Peyer's patch (tissue), 4 donors: ENCODE measurements around the gene C19orf47. TPM values are rescaled to one million over a fixed set of nuclear protein-coding genes. Genes with fewer than 3 reads are reported as not detected.

Source experiments
- DNase-seq, 3 donors: peaks; one replicate each; pipeline ENCODE4 v3.0.0-alpha.2; 2017 to 2019
- H3K27ac ChIP-seq, 4 donors: fragments of 200-600 bp; sonication (generic); one replicate each; pipeline ENCODE4 v1.5.1; 2016 to 2019
- H3K27me3 ChIP-seq, 2 donors: fragments of 200-600 bp; sonication (generic); one replicate each; pipeline ENCODE4 v1.5.1; 2019
- H3K36me3 ChIP-seq, 3 donors: fragments of 200-600 bp; sonication (generic); one replicate each; pipeline ENCODE4 v1.5.1; 2016 to 2019
- H3K4me1 ChIP-seq, 4 donors: fragments of 200-600 bp; sonication (generic); one replicate each; pipeline ENCODE4 v1.5.1; 2016 to 2019
- H3K4me3 ChIP-seq, 4 donors: fragments of 200-600 bp; sonication (generic); 1 replicate in 3 of 4; 2 replicates in 1 of 4; pipeline ENCODE4 v1.5.1; 2016 to 2019; ENCODE audit warnings: mild to moderate bottlenecking in 1 of 4
- H3K9me3 ChIP-seq, 4 donors: fragments of 200-600 bp; sonication (generic); one replicate each; pipeline ENCODE4 v1.5.1; 2016 to 2019; ENCODE audit warnings: mild to moderate bottlenecking in 1 of 4
- CTCF ChIP-seq, 6 experiments: fragments of 450-650 bp in 4 of 6; fragments of 200-600 bp in 2 of 6; sonication (generic) in 1 of 6; IDR thresholded peaks; one replicate each; pipeline ENCODE4 v1.5.1; 2017 to 2019; ENCODE audit warnings: antibody characterized with exemption in 6 of 6, mild to moderate bottlenecking in 3 of 6, moderate library complexity in 1 of 6
- POLR2A ChIP-seq, 2 donors: fragments of 450-650 bp; IDR thresholded peaks; one replicate each; pipeline ENCODE4 v1.5.1; 2017; ENCODE audit warnings: antibody characterized with exemption in 2 of 2, mild to moderate bottlenecking in 2 of 2, moderate library complexity in 2 of 2
- total RNA-seq, 4 donors: library from RNA; depleted of rRNA; stranded (reverse); fragments of >200 nt; gene quantifications; one replicate each; pipeline ENCODE4 v1.1.0, GENCODE V29; 2016

Gene C19orf47, protein sequence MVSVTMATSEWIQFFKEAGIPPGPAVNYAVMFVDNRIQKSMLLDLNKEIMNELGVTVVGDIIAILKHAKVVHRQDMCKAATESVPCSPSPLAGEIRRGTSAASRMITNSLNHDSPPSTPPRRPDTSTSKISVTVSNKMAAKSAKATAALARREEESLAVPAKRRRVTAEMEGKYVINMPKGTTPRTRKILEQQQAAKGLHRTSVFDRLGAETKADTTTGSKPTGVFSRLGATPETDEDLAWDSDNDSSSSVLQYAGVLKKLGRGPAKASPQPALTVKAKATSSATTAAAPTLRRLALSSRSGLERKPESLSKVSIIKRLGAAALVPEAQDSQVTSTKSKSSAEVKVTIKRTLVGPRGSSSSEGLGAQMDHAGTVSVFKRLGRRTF
- total RNA-seq = 10 to 100 TPM in 2 of 4 donors, 1 to 10 TPM in 2; 5.8 to 11.3 (median 9.9) TPM

GRCh38 chr19:40348125-40348913 is at the start of gene C19orf47, which contains the start of gene PLD3:
C19orf47 (minus strand) TSS chr19:40348397; CDS start chr19:40341857, 6,540 bp downstream.
PLD3 (plus strand) TSS chr19:40348695; CDS start chr19:40366484, 17,789 bp downstream.
- TF ChIP-seq CTCF (IDR thresholded peaks at IDR 0.05) (peak in 3 of 6 experiments; percentile 10 to 34 (median 33)), POLR2A (IDR thresholded peaks at IDR 0.05) (peak; percentile 66 to 81)
- Histone ChIP-seq H3K36me3 (no peaks in the 10 kb centered on the region), H3K27me3 (no peaks in the 10 kb centered on the region), H3K9me3 (no peaks in the 10 kb centered on the region), H3K27ac (peak within 1 kb of the TSS; percentile 73 to 83 (median 80)), H3K4me3 (peak within 1 kb of the TSS; percentile 74 to 86 (median 82)), H3K4me1 (peaks cover 0 to 19% (median 8%) of the 10 kb centered on the region in 4 donors)
- peak; percentile 99 to 100 (median 100) for DNase-seq

GRCh38 chr19:40397568-40397906 is 49.3 kb upstream of the C19orf47 start:
- no peak for DNase-seq
- no peaks in the 10 kb centered on the region for H3K27me3 ChIP-seq
- peaks cover 0 to 5% (median 0%) of the 10 kb centered on the region in 4 donors for H3K4me1 ChIP-seq
- H3K36me3 ChIP-seq = no peaks in the 10 kb centered on the region
- no peak for TF ChIP-seq CTCF (IDR thresholded peaks at IDR 0.05)
- TF ChIP-seq POLR2A (IDR thresholded peaks at IDR 0.05) = no peak
- no peak overlapping the region for H3K4me3 ChIP-seq
- no peaks in the 10 kb centered on the region for H3K9me3 ChIP-seq
- no peak overlapping the region for H3K27ac ChIP-seq

DNA sequence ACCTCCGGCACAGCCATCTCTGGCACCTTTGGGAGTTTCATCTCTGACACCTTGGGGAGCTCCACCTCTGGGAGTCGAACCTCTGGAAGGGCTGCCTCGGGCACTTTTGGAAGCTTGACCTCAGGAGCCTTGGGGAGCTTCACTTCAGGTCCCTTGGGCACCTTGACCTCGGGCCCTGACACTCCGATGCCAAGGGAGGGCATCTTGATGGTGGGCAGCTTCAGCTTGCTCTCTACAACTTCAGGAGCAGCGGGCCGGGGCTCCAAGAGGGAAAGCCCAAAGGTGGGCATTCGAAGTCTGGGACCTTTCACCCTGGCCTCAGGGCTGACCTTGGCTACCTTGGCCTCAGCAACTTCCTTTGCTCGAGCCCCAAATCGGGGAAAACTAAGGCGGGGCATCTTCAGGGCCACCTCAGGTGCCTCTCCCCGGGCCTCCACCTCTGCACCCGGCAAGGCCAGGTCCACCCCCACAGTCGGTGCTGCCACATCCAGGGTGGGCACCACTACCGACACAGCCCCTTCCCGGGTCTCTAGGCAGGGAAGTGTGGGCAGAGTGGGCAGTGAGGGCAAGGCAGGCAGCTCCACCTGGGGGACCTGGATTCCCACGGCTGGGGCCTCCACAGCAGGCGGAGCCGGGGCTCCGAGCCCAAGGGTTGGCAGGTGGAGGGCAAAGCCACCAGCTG is 48.8 kb upstream of the C19orf47 start:
- no peak overlapping the region for H3K4me3 ChIP-seq
- no peak for DNase-seq
- H3K36me3 ChIP-seq = no peaks in the 10 kb centered on the region
- H3K27me3 ChIP-seq = no peaks in the 10 kb centered on the region
- H3K4me1 ChIP-seq = peaks cover 0 to 5% (median 0%) of the 10 kb centered on the region in 4 donors
- H3K27ac ChIP-seq = no peak overlapping the region
- H3K9me3 ChIP-seq = no peaks in the 10 kb centered on the region
- no peak for TF ChIP-seq POLR2A (IDR thresholded peaks at IDR 0.05)

- H3K4me1 ChIP-seq = peaks cover 0 to 5% (median 0%) of the 10 kb centered on the region in 4 donors
- no peak for DNase-seq
- H3K27ac ChIP-seq = no peak overlapping the region
- no peaks in the 10 kb centered on the region for H3K9me3 ChIP-seq
- no peak overlapping the region for H3K4me3 ChIP-seq
- H3K36me3 ChIP-seq = no peaks in the 10 kb centered on the region
- TF ChIP-seq POLR2A (IDR thresholded peaks at IDR 0.05) (no peak), CTCF (IDR thresholded peaks at IDR 0.05) (no peak)
- no peaks in the 10 kb centered on the region for H3K27me3 ChIP-seq
Measured at GRCh38 chr19:40395956-40396355, 47.8 kb upstream of the C19orf47 start.

DNA sequence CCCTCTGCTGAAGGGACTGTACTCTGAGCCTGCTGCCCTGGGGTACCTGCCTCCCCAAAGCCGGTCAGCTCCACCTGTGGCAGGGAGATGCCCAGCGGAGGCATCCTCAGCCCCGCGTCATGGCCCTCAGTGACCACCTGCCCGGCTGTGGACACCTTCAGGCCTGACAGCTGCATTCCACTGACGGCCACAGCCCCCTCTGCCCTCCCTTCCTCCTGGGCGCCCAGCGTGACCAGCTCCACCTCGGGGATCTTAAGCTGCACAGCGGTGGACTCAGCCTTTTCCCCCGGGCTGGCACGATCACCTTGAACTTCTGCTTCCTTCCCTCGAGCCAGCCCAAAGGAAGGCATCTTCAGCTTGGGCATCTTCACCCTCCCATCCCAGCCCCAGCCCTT is 46.6 kb upstream of the C19orf47 start:
- Histone ChIP-seq H3K4me1 (peaks cover 0 to 5% (median 0%) of the 10 kb centered on the region in 4 donors), H3K27ac (no peak overlapping the region), H3K27me3 (no peaks in the 10 kb centered on the region), H3K36me3 (no peaks in the 10 kb centered on the region), H3K9me3 (no peaks in the 10 kb centered on the region), H3K4me3 (no peak overlapping the region)
- TF ChIP-seq POLR2A (IDR thresholded peaks at IDR 0.05) (no peak), CTCF (IDR thresholded peaks at IDR 0.05) (no peak)
- DNase-seq = no peak
